Gastroesophageal sphincter (tissue), 3 donors: ENCODE data around the gene TNFRSF13B.

ENCODE experiments used
- CTCF ChIP-seq, 4 experiments: fragments of 200-600 bp in 2 of 4; fragments of 450-650 bp in 2 of 4; sonication (generic) in 1 of 4; IDR thresholded peaks; one replicate each; pipeline ENCODE4 v1.5.1; 2017 to 2019; ENCODE audit warnings: antibody characterized with exemption in 4 of 4, mild to moderate bottlenecking in 2 of 4, moderate library complexity in 2 of 4
- POLR2AphosphoS5 ChIP-seq: sonication (generic); formaldehyde crosslinking; IDR thresholded peaks from one replicate; pipeline ENCODE4 v1.6.1; 2017; ENCODE audit warnings: antibody characterized with exemption

GRCh38 chr17:16941072-16942036 lies 30.6 kb downstream of the TNFRSF13B start:
- TF ChIP-seq POLR2AphosphoS5: no peak
- TF ChIP-seq CTCF (IDR thresholded peaks at IDR 0.05): no peak
